HG03571 (cell line): Measurements from ENCODE around the gene TAP2.

Experiments
- ATAC-seq: cut with Tn5 transposase; IDR thresholded peaks from one replicate; pipeline ENCODE4 v1.9.1; 2021; ENCODE audit not compliant: unreplicated experiment

TAP2 gene

DNA sequence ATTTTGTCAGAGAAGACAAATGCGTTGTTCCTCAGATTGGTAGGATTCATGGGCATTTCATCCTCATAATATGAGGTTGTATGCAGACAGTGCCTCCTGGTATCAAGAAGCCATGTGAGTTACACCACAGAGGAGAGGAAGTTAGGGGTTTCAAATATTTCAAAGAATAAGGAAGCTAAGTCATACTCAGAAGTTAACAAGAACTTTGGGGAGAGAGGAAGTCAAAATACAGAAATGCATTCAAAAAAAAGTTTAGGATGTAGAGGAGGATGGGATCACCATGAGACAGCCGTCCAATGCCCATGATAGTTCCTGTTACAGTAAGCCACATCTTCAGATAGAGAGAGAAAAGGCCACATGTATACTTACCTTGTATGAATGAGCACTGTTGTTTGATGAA lies 44.0 kb downstream of the TAP2 start:
- no peak for ATAC-seq

DNA sequence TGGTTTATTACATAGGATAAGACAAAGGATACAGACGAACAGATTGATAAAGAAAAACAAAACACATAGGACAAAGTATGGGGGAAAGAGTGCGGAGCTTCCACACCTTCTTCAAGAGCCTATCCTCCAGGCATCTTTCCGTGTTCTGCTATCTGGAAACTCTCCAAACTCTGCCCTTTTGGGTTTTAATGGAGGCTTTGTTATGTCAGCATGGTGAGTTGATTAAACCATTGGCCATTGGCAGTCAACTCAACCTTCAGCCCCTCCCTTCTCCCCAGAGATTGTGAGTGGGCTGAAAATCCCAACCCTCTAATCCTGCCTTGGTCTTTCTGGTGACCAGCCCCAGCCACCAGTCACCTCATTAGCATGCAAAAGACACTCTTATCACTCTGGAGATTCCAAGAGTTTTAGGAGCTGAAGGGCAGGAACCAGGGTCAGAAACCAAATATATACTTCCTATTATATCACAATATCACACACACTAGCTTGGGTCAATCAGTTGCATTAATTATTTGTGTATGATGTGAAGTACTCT lies 45.6 kb downstream of the TAP2 start:
- no peak for ATAC-seq

DNA sequence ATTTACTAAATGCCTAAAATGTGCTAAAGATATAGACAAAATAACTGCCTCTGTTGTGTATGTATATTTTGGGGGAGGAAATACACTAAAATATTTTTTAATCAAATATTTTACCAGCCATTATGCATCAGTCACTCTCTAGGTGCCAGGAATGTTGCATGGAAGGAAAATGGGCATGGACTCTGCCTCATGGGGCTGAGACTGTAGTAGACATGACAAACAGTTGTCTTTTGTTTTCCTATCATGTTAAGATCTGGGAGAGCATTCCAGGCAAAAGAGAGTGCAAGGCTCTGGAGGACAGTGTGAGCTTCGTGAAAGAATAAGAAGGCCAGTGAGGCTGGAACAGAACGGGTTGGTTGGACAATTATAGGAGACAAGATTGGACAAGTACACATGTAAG lies 48.2 kb downstream of the TAP2 start:
- ATAC-seq, result no peak
